Brain microvascular endothelial cell (primary cell): ENCODE measurements around the gene LUC7L2.
"Not testable (repeated sequence)": the region's sequence is repeated elsewhere in the genome, so short reads cannot be mapped to it uniquely, and the experiment has no call there.

Source experiments
- DNase-seq: peaks from one replicate; pipeline ENCODE4 v3.0.0-alpha.2; 2020
- H3K27ac ChIP-seq: fragments of 250-450 bp; sonication (Bioruptor Pico); 2 replicates; pipeline ENCODE4 v1.5.1; 2020; ENCODE audit warnings: mild to moderate bottlenecking, moderate library complexity
- H3K27me3 ChIP-seq: fragments of 250-450 bp; sonication (Bioruptor Pico); replicated peaks from 2 replicates; pipeline ENCODE4 v1.5.1; 2020; ENCODE audit warnings: mild to moderate bottlenecking
- H3K36me3 ChIP-seq: fragments of 250-450 bp; sonication (Bioruptor Pico); replicated peaks from 2 replicates; pipeline ENCODE4 v1.5.1; 2020; ENCODE audit warnings: mild to moderate bottlenecking
- H3K4me3 ChIP-seq: 2 replicates; pipeline ENCODE4 v1.5.1; 2011; ENCODE audit warnings: low read depth, mild to moderate bottlenecking, control low read depth, low read length, moderate library complexity
- in situ Hi-C: cut with HindIII; loops from 2 replicates; pipeline ENCODE4 v1.10.0; 2017; ENCODE audit warnings: low sequenced_read_pairs, low pct_ligation_motif_present
- TF ChIP-seq, protein P1 (sequence below): IDR thresholded peaks from 2 replicates; pipeline ENCODE4 v1.5.1; 2011; ENCODE audit warnings: low read depth, mild to moderate bottlenecking, moderate library complexity, low read length, control low read depth, inconsistent platforms; ENCODE audit errors: missing control alignments

The LUC7L2 gene

DNA sequence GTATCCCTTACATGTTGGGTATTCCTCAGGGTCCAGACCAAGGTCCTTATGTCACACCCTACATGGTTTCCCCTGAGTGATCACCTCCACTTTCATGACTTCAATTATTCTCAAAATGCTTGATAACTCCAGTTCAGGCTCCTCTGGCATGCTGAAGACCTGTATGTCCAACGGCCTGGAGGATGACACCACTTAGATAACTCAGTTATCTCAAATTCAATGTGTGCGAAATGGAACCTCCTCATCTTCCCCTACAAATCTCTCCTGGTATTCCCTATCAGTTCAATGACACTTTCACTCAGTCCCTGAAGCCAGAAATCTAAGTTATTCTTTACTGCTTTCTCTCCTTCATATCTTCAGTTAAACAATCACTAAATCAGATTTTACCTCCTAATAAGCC lies 8.7 kb upstream of the LUC7L2 start:
- TF ChIP-seq, protein P1, sequence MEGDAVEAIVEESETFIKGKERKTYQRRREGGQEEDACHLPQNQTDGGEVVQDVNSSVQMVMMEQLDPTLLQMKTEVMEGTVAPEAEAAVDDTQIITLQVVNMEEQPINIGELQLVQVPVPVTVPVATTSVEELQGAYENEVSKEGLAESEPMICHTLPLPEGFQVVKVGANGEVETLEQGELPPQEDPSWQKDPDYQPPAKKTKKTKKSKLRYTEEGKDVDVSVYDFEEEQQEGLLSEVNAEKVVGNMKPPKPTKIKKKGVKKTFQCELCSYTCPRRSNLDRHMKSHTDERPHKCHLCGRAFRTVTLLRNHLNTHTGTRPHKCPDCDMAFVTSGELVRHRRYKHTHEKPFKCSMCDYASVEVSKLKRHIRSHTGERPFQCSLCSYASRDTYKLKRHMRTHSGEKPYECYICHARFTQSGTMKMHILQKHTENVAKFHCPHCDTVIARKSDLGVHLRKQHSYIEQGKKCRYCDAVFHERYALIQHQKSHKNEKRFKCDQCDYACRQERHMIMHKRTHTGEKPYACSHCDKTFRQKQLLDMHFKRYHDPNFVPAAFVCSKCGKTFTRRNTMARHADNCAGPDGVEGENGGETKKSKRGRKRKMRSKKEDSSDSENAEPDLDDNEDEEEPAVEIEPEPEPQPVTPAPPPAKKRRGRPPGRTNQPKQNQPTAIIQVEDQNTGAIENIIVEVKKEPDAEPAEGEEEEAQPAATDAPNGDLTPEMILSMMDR: no peak
- in situ Hi-C loops: no loop called here
- Histone ChIP-seq H3K27ac (no peak overlapping the region), H3K27me3 (no peaks in the 10 kb centered on the region), H3K36me3 (peaks cover 5% of the 10 kb centered on the region), H3K4me3 (no peak overlapping the region)
- no peak for DNase-seq

DNA sequence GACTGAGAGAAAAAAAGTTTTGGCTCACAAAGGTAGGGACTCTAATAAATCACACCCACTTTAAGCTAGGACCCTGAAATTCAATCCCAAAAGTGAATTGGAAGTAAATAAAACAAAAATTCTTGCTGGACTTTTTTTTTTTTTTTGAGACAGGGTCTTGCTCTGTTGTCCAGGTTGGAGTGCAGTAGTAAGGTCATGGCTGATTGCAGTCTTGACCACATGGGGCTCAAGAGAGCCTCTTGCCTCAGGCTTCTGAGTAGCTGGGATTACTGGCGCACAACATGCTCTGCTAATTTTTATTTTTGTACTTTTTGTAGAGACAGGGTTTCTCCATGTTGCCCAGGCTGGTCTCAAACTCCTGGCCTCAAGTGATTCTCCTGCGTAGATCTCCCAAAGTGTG lies 5.0 kb upstream of the LUC7L2 start:
- Histone ChIP-seq H3K27ac (no peak overlapping the region), H3K36me3 (no peaks in the 10 kb centered on the region), H3K27me3 (no peaks in the 10 kb centered on the region), H3K4me3 (no peak overlapping the region)
- in situ Hi-C loops: no loop called here
- DNase-seq: no peak
- TF ChIP-seq, protein P1: no peak

DNA sequence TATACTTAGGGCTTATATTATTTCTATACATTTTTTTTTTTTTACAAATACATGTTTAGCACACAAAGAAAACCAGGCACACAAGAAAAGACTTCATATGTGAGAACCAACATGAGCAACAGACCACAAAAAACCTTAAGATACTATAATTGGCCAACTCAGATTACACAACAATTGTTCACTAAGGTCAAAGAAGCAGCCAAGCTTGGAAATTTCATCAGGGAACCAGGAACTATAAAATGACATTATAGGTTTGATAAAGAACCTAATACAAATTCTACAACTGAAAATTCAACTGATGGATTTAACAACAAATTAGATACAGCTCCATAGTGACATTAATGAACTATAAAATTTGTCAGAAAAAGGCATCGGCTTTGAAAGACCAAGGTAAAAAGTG lies 4.4 kb upstream of the LUC7L2 start:
- in situ Hi-C loops: no loop called here
- TF ChIP-seq, protein P1: no peak
- no peak overlapping the region for H3K4me3 ChIP-seq
- no peak for DNase-seq
- no peak overlapping the region for H3K27ac ChIP-seq
- H3K36me3 ChIP-seq: no peaks in the 10 kb centered on the region
- no peaks in the 10 kb centered on the region for H3K27me3 ChIP-seq

DNA sequence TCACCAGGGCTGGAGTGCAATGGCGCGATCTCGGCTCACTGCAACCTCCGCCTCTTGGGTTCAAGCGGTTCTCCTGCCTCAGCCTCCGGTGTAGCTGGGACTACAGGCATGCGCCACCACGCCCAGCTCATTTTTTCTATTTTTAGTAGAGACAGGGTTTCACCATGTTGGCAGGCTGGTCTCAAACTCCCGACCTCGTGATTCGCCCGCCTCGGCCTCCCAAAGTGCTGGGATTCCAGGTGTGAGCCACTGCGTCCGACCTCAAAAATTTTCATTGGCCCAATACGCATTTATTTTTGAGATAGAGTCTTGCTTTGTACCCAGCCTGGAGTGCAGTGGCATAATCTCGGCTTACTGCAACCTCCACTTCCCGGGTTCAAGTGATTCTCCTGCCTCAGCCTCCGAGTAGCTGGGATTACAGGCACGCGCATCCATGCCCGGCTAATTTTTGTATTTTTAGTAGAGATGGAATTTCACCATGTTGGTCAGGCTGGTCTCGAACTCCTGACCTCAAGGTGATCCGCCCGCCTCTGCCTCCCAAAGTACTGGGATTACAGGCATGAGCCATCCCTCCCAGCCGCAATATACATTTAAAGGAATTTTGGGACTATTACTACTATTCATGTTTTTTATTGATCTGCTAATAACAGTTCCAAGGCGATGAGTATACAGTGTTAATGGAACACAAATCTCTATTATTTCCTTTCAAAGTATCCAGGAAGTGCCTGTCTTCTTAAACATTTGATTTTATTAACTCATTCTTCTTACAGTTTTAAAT lies 1.8 kb upstream of the LUC7L2 start:
- H3K36me3 ChIP-seq, in situ Hi-C loops, H3K27ac ChIP-seq, H3K27me3 ChIP-seq, DNase-seq, H3K4me3 ChIP-seq: not testable (repeated sequence)

DNA sequence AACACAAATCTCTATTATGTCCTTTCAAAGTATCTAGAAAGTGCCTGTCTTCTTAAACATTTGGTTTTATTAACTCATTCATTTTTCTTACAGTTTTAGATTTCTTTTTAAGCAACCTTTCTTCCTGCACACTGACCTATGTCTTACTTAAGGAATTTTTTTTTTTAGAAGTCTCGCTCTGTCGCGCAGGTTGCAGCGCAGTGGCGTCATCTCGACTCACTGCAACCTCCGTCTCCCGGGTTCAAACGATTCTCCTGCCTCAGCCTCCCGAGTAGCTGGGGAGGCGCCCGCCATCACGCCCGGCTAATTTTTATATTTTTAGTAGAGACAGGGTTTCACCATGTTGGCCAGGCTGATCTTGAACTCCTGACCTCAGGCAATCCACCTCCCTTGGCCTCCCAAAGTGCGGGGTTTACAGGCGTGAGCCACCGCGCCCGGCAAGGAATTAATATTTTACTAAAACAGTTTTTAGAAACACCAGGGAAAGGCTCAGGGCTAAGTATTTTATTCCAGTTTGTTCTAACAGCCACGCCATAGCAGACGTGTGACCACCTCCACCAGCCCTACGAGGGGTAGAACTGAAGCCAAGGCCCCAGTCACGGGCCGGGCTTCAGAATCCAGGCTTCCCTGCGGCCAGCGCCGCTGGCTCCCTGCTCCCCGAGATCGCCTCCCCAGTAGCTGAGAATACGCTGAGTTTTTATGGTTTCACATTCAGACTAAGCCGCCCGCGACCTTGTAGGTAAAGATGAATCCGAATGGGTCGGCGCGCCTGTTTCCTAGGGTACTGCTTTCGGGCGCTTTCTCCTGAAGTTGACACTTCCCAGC lies 941 bp upstream of the LUC7L2 start:
- DNase-seq: no peak
- H3K27ac ChIP-seq: peak overlapping the region; percentile 96
- H3K27me3 ChIP-seq: no peaks in the 10 kb centered on the region
- in situ Hi-C loops: no loop called here
- peak overlapping the region; percentile 93 for H3K4me3 ChIP-seq
- TF ChIP-seq, protein P1: no peak
- H3K36me3 ChIP-seq: no peaks in the 10 kb centered on the region

DNA sequence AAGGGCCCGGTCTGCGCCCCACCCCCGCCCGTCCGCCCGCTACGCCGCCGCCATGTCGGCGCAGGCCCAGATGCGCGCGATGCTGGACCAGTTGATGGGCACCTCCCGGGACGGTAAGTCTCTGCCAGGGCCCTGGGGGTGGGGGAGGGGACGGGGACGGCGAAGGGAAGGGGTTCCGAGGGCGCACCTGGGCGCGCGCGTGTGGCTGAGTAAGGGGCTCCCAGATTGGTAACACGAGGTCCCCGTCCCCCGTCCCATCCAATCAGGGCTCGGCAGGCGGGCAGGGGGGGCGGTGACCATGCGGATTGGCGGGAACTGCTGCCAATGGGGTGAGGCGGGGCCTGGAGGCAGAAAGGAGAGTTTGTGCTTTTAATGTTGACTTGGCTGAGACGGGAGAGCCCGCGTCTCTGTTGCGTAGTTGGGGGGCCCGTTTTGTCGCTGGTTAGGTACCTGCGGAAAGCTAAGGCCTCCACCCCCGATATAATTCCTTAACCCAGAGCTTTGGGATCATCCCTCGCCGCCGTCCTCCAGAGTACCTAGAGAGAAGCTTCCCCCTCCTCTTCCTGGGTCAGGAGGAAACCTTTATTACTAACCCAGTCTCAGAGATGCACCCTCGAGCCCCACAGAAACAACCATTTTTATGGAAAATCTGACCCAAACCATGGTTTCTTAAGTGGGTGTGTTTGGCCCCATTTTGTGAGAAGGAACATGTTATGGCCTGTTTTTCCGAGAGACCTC lies 685 bp downstream of the LUC7L2 start:
- H3K27me3 ChIP-seq: no peaks in the 10 kb centered on the region
- H3K4me3 ChIP-seq: peak overlapping the region; percentile 93
- H3K27ac ChIP-seq: peak overlapping the region; percentile 96
- in situ Hi-C loops: no loop called here
- peak; percentile 91 for DNase-seq
- peaks cover 2% of the 10 kb centered on the region for H3K36me3 ChIP-seq
- TF ChIP-seq, protein P1: no peak
